ENCODE results near the gene RALGDS.

Gene RALGDS

GRCh38 chr9:133108794-133109641 is 12.0 kb downstream of the RALGDS start:
- no peaks in the 10 kb centered on the region for H3K27me3 ChIP-seq (ENCODE audit: control insufficient read depth in 1 of 2, insufficient read depth in 1 of 2, low read length in 2 of 2)
- no peak overlapping the region for H3K23ac ChIP-seq (ENCODE audit: low read length in 2 of 2)
- no peak overlapping the region for H3K4me3 ChIP-seq (ENCODE audit: insufficient read depth in 1 of 2, low read depth in 1 of 2, low read length in 2 of 2)
- H4K91ac ChIP-seq (ENCODE audit: low read length) = no peak overlapping the region
- no peak overlapping the region for H2BK15ac ChIP-seq (ENCODE audit: low read depth, poor library complexity, severe bottlenecking)
- H3K4me2 ChIP-seq (ENCODE audit: low read length, poor library complexity, severe bottlenecking) = no peak overlapping the region
- H3K27ac ChIP-seq (ENCODE audit: low read length, poor library complexity, severe bottlenecking) = no peak overlapping the region
- peaks cover 47% of the 10 kb centered on the region for H3K4me1 ChIP-seq (ENCODE audit: control insufficient read depth, insufficient read depth, low read depth, low read length)
- H3K4ac ChIP-seq (ENCODE audit: low read depth in 1 of 2, low read length in 2 of 2) = no peak overlapping the region
- H2BK12ac ChIP-seq (ENCODE audit: low read length in 2 of 2) = no peak overlapping the region
- no peak overlapping the region for H2BK120ac ChIP-seq (ENCODE audit: low read depth, low read length)
- H4K8ac ChIP-seq (ENCODE audit: low read length) = no peak overlapping the region
- no peak for DNase-seq
- H3K18ac ChIP-seq (ENCODE audit: low read depth in 1 of 2, low read length in 2 of 2) = no peak overlapping the region
- H2AFZ ChIP-seq (ENCODE audit: low read depth, low read length) = no peak overlapping the region
- no peak overlapping the region for H2BK5ac ChIP-seq (ENCODE audit: low read depth, low read length, poor library complexity, severe bottlenecking)
- no peaks in the 10 kb centered on the region for H3K9me3 ChIP-seq (ENCODE audit: control insufficient read depth, low read length)
- peaks cover 46% of the 10 kb centered on the region for H3K79me1 ChIP-seq (replicated peaks; ENCODE audit: low read length, poor library complexity, severe bottlenecking)
- H3K9ac ChIP-seq (ENCODE audit: low read length) = no peak overlapping the region
- no peak overlapping the region for H3K14ac ChIP-seq (ENCODE audit: low read length in 2 of 2)
- no peak overlapping the region for H2AK5ac ChIP-seq (ENCODE audit: low read length, severe bottlenecking)
- 94% methylated on average over 19 of the region's 19 CpGs for WGBS
- peaks cover 72 to 80% of the 10 kb centered on the region in 2 experiments for H3K36me3 ChIP-seq (ENCODE audit: control insufficient read depth in 1 of 2, insufficient read depth in 2 of 2, low read depth in 1 of 2, low read length in 2 of 2)

- no peak overlapping the region for H2BK5ac ChIP-seq (ENCODE audit: low read depth, low read length, poor library complexity, severe bottlenecking)
- H3K4ac ChIP-seq (ENCODE audit: low read depth in 1 of 2, low read length in 2 of 2) = no peak overlapping the region
- H2AFZ ChIP-seq (ENCODE audit: low read depth, low read length) = no peak overlapping the region
- H3K36me3 ChIP-seq (ENCODE audit: control insufficient read depth in 1 of 2, insufficient read depth in 2 of 2, low read depth in 1 of 2, low read length in 2 of 2) = peaks cover 80 to 88% of the 10 kb centered on the region in 2 experiments
- H2BK120ac ChIP-seq (ENCODE audit: low read depth, low read length) = no peak overlapping the region
- H3K4me2 ChIP-seq (ENCODE audit: low read length, poor library complexity, severe bottlenecking) = no peak overlapping the region
- no peak overlapping the region for H2AK5ac ChIP-seq (ENCODE audit: low read length, severe bottlenecking)
- H3K27me3 ChIP-seq (ENCODE audit: control insufficient read depth in 1 of 2, insufficient read depth in 1 of 2, low read length in 2 of 2) = no peaks in the 10 kb centered on the region
- no peak overlapping the region for H4K8ac ChIP-seq (ENCODE audit: low read length)
- H2BK15ac ChIP-seq (ENCODE audit: low read depth, poor library complexity, severe bottlenecking) = no peak overlapping the region
- H2BK12ac ChIP-seq (ENCODE audit: low read length in 2 of 2) = no peak overlapping the region
- H3K27ac ChIP-seq (ENCODE audit: low read length, poor library complexity, severe bottlenecking) = no peak overlapping the region
- peaks cover 46% of the 10 kb centered on the region for H3K79me1 ChIP-seq (replicated peaks; ENCODE audit: low read length, poor library complexity, severe bottlenecking)
- WGBS = 98% methylated on average over 16 of the region's 18 CpGs
- H3K23ac ChIP-seq (ENCODE audit: low read length in 2 of 2) = peak overlapping the region in 1 of 2 experiments; percentile 18
- no peak overlapping the region for H3K4me3 ChIP-seq (ENCODE audit: insufficient read depth in 1 of 2, low read depth in 1 of 2, low read length in 2 of 2)
- peaks cover 44% of the 10 kb centered on the region for H3K4me1 ChIP-seq (ENCODE audit: control insufficient read depth, insufficient read depth, low read depth, low read length)
- no peak overlapping the region for H4K91ac ChIP-seq (ENCODE audit: low read length)
- no peak overlapping the region for H3K9ac ChIP-seq (ENCODE audit: low read length)
- H3K14ac ChIP-seq (ENCODE audit: low read length in 2 of 2) = no peak overlapping the region
- DNase-seq = no peak
- no peaks in the 10 kb centered on the region for H3K9me3 ChIP-seq (ENCODE audit: control insufficient read depth, low read length)
- no peak overlapping the region for H3K18ac ChIP-seq (ENCODE audit: low read depth in 1 of 2, low read length in 2 of 2)
Observed at GRCh38 chr9:133107961-133108793, 12.9 kb downstream of the RALGDS start.

- DNase-seq = no peak
- no peak overlapping the region for H3K4me3 ChIP-seq (ENCODE audit: insufficient read depth in 1 of 2, low read depth in 1 of 2, low read length in 2 of 2)
- 93% methylated on average over 11 of the region's 13 CpGs for WGBS
Observed at GRCh38 chr9:133107245-133107722, 13.8 kb downstream of the RALGDS start.

More at GRCh38 chr9:133107245-133107722, 13.8 kb downstream of the RALGDS start:
- H3K23ac ChIP-seq (ENCODE audit: low read length in 2 of 2) = no peak overlapping the region
- no peaks in the 10 kb centered on the region for H3K27me3 ChIP-seq (ENCODE audit: control insufficient read depth in 1 of 2, insufficient read depth in 1 of 2, low read length in 2 of 2)
- H4K8ac ChIP-seq (ENCODE audit: low read length) = no peak overlapping the region
- H3K4me2 ChIP-seq (ENCODE audit: low read length, poor library complexity, severe bottlenecking) = no peak overlapping the region
- peaks cover 88 to 96% of the 10 kb centered on the region in 2 experiments for H3K36me3 ChIP-seq (ENCODE audit: control insufficient read depth in 1 of 2, insufficient read depth in 2 of 2, low read depth in 1 of 2, low read length in 2 of 2)
- H2BK12ac ChIP-seq (ENCODE audit: low read length in 2 of 2) = no peak overlapping the region
- no peak overlapping the region for H2AFZ ChIP-seq (ENCODE audit: low read depth, low read length)
- H2AK5ac ChIP-seq (ENCODE audit: low read length, severe bottlenecking) = no peak overlapping the region
- no peak overlapping the region for H3K14ac ChIP-seq (ENCODE audit: low read length in 2 of 2)
- H3K79me1 ChIP-seq (replicated peaks; ENCODE audit: low read length, poor library complexity, severe bottlenecking) = peaks cover 48% of the 10 kb centered on the region
- no peak overlapping the region for H3K9ac ChIP-seq (ENCODE audit: low read length)
- no peak overlapping the region for H2BK5ac ChIP-seq (ENCODE audit: low read depth, low read length, poor library complexity, severe bottlenecking)
- no peak overlapping the region for H3K4ac ChIP-seq (ENCODE audit: low read depth in 1 of 2, low read length in 2 of 2)
- H4K91ac ChIP-seq (ENCODE audit: low read length) = no peak overlapping the region
- H3K18ac ChIP-seq (ENCODE audit: low read depth in 1 of 2, low read length in 2 of 2) = no peak overlapping the region
- H3K27ac ChIP-seq (ENCODE audit: low read length, poor library complexity, severe bottlenecking) = no peak overlapping the region
- H2BK15ac ChIP-seq (ENCODE audit: low read depth, poor library complexity, severe bottlenecking) = no peak overlapping the region
- H3K9me3 ChIP-seq (ENCODE audit: control insufficient read depth, low read length) = no peaks in the 10 kb centered on the region
- no peak overlapping the region for H2BK120ac ChIP-seq (ENCODE audit: low read depth, low read length)
- peaks cover 35% of the 10 kb centered on the region for H3K4me1 ChIP-seq (ENCODE audit: control insufficient read depth, insufficient read depth, low read depth, low read length)

Measured in mesenchymal stem cell (in vitro differentiated cells and primary cell).